LNCAP (cell line): ENCODE measurements around the gene CACNG1.

ENCODE experiments used
- TF ChIP-seq, protein P1 (sequence below): fragments of 450-650 bp; IDR thresholded peaks from 2 replicates; pipeline ENCODE4 v1.5.1; 2017; ENCODE audit warnings: mild to moderate bottlenecking

Gene CACNG1

DNA sequence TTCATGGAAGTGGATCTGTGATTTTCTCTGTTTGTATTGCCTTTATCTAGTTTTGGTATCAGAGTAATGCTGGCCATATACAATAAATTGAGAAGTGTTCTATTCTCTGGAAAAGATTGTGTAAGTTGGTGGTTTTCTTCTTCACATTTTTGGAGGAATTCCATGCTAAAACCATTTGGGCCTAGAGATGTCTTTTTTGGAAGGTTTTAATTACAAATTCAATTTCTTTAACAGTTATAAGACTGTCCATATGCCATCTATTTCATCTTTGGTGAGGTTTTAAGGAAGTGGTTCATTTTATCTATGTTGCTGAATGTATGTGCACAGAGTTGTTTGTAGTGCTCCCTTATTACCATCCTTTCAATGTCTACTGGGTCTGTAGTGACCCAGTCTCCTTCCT is 46.0 kb downstream of the CACNG1 start:
- TF ChIP-seq, protein P1, sequence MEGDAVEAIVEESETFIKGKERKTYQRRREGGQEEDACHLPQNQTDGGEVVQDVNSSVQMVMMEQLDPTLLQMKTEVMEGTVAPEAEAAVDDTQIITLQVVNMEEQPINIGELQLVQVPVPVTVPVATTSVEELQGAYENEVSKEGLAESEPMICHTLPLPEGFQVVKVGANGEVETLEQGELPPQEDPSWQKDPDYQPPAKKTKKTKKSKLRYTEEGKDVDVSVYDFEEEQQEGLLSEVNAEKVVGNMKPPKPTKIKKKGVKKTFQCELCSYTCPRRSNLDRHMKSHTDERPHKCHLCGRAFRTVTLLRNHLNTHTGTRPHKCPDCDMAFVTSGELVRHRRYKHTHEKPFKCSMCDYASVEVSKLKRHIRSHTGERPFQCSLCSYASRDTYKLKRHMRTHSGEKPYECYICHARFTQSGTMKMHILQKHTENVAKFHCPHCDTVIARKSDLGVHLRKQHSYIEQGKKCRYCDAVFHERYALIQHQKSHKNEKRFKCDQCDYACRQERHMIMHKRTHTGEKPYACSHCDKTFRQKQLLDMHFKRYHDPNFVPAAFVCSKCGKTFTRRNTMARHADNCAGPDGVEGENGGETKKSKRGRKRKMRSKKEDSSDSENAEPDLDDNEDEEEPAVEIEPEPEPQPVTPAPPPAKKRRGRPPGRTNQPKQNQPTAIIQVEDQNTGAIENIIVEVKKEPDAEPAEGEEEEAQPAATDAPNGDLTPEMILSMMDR, result no peak

DNA sequence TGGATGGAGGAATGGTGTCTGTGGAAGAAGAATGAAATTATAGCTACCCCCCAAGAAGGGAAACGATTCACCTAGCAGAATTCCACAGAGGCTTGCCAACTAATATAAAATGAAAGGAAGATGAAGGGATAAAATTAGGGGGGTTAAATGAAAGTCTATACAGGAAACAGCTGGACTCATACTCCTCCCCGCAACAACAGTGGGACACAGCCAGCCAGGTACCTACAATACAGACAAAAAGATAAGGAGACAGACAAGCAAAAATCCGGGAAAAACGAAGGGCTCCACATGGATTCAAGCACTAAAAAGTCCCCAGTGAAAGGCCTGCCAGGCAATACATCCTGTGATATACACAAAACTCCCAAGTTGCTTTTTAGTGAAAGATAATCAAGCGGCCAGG is 47.9 kb downstream of the CACNG1 start:
- TF ChIP-seq, protein P1, result no peak

DNA sequence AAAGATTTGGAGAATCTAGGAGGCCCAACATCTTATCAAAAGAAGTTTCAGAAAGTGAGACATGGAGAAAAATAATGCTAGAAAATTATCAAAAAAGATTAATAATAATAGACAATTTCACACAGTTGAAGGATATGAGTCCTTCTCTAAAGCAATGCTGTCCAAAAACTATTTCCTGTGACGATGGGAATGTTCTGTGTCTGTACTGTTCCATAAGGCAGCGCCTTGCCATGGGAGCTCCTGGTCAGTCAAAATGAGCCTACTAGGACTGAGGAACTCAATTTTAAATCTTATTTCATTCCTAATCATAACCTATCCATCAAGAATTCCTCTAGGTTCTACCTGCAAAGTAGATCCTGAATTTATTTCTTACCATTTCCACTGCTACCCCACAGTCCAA is 49.0 kb downstream of the CACNG1 start:
- TF ChIP-seq, protein P1, result no peak

DNA sequence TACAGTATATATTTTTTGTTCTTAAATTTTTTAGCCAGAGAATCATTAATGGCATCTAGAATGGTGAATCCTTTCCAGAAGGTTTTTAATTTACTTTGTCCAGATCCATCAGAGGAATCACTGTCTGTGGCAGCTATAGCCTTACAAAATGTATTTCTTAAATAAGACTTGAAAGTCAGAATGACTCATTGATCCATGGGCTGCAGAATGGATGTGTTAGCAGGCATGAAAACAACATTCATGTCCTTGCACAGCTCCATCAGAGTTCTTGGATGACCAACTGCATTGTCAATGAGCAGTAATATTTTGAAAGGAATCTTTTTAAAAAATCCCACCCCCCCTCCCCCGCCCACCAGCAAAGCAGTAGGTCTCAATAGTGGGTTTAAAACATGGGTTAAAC is 51.4 kb downstream of the CACNG1 start:
- TF ChIP-seq, protein P1, result no peak

DNA sequence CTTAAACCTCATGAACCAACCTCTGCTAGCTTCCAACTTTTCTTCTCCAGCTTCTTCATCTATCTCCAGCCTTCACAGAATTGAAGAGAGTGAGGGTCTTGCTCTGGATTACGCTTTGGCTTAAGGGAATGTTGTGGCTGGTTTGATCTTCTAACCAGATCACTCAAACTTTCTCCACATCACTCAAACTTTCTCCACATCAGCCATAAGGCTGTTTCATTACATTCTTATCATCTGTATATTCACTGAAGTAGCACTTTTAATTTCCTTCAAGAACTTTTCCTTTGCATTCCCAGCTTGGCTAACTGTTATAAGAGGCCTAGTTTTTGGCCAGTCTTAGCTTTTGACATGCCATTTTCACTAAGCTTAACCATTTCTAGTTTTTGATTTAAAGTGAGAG is 52.3 kb downstream of the CACNG1 start:
- TF ChIP-seq, protein P1, result no peak

DNA sequence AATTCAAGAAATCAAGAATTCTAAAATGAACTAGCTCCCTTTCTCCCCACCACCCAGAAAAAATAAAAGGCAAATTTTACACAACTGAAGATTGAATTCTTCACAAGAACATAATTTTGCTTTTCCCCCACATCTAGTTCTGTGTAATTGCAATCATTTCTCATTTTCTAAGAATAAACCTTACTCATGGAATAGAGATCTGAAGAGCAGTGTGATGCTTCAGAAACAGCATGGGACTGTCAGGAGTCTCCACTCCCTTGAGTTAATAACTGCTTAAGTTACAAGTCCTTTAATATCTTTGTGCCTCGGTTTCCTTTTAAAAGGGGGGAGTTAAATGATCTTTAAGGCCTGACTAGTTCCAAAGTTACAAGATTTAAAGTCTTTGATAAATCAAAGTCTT is 53.7 kb downstream of the CACNG1 start:
- TF ChIP-seq, protein P1, result no peak

DNA sequence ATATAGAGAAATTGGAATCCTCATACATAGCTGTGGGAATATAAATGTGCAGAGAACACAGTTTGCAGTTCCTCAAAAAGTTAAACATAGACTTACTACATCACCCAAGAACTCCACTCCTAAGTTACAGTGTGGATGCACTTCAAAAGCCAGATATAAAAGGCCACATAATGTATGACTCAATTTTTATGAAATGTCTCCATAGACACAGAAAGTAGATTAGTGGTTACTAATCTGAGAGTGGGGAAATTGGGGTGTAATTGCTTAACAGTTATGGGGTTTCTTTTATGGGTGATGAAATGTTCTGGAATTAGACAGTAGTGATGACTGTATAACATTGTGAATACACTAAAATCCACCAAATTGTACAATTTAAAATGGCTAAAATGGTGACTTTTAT is 60.9 kb downstream of the CACNG1 start:
- TF ChIP-seq, protein P1, result no peak
